T-helper 9 cell (primary cell): Measurements from ENCODE around the gene DDX23.

Experiments used
- DNase-seq: peaks from one replicate; pipeline ENCODE4 v3.0.0-alpha.2; 2020

DDX23 gene

DNA sequence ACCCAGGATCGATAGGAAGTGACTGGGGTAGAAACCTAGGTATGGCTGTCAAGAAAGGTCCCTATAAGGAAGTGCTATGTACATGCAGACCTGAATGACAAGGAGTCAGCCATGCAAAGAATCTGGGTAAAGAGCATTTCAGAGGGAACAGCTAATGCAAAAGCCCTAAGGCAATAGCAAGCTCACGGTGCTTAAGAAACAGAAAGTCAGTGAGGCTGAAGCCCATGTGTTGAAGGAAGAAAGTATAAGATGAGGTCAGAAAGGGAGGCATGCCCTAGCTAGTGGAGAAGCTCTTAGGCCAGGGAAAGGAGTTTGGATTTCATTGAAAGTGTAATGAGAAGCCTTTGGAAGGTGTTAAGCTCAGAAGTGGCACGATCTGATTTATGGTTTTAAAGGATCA, 57.1 kb downstream of the DDX23 start:
- DNase-seq: no peak

DNA sequence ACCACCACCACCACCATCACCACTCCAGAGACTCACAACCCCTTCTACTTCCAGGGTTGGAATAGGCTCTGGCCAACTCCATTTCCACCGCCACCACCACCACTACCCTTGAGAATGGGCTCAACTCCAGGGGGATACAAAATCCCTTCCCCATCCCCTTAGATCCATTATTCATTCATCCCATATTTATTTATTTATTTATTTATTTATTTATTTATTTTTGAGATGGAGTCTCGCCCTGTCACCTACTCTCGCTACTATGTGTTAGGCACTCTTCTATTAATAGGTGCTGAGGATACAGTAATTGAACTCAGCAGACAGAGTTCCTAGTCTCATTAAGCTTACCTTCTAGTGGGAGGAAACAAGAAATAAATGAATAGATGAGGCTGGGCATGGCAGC, 58.3 kb downstream of the DDX23 start:
- no peak for DNase-seq

DNA sequence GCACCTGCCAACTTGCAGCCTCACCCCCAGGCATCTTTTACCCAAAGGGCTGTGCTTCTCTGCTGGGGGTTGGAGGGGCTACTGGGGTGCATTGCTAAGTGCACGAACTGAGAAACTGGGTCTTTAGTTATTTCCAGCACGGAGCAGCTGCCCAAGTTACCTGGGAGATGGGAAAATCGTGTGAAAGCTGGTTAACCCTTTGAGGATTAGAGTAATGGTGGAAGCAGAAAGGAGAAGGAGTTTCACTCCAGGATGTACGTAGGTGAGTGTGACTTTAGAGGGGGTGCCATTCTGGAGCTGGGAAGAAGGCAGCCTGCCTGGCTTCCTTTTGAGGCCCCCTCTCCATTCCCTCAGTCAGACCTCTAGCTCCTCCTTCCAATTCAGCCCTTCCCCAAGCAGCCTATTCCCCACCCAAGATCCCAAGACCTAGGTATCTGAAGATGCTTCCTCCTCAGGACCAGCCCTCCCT, 62.1 kb downstream of the DDX23 start:
- DNase-seq: no peak

DNA sequence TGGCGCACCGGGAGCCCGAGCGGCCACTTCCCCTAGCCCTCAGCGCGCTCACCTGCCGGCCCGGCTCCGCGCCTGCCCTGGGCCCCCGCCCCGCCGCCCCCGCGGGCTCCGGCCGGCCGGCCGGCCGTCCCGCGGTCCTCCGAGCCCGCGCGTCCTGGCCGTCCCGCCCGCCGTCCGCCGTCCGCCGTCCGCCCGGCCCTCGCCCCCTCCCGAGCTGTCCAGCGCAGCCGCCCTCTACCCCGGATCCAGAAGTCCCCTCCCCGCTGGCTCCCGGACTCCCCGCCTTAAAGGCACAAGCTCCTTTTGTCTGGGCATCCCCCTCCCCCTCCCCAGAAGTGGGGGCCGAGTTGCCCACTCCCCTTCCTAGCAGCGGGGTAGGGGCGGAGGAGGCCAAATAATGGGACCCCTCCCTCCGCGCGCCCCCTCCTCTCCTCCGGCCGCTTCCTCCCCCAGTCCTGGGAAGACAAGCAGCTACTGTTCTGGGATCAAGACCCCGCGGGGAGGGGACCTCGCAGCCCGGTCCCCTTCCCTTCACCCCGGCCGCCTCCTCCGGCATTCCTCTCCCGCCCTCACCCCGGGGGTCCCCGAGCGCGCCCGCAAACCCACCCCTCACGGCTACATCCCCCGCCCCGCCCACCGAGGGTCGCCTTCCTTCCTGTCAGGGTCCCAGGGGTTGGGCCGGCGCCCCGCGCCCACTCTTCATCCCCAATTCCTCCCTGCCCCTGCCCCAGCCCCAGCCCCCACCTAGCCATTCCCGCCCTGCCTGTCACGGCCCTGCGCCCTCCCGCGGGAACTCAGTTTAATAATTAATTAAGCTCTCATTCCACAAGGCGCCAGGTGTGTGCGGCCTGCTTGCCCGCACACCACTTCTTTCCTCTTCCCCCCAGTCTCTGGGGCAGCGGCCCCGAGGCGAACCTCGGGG, 62.8 kb downstream of the DDX23 start, which contains the start of gene ADCY6:
Gene ADCY6, minus strand, starts transcription at position 236 of the 922 bp plus-strand sequence. CDS start 5,655 bp downstream, outside the sequence.
- DNase-seq: no peak

DNA sequence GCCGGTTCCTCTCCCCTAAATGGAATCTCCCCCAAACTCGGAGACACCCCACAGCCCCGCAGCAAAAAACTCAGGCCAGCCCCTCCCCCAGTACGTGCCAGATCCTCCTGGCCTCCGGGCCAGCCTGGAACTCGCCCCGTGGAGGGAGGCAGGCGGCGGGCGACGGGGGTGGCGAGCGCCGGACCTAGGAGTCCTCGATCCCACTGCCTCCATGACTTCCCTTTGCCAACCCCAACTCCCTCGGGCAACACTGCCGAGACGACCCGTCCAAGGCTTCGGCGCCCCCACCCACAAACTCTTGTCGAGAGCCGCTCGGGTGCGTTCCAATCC, 63.5 kb downstream of the DDX23 start:
- DNase-seq: no peak

DNA sequence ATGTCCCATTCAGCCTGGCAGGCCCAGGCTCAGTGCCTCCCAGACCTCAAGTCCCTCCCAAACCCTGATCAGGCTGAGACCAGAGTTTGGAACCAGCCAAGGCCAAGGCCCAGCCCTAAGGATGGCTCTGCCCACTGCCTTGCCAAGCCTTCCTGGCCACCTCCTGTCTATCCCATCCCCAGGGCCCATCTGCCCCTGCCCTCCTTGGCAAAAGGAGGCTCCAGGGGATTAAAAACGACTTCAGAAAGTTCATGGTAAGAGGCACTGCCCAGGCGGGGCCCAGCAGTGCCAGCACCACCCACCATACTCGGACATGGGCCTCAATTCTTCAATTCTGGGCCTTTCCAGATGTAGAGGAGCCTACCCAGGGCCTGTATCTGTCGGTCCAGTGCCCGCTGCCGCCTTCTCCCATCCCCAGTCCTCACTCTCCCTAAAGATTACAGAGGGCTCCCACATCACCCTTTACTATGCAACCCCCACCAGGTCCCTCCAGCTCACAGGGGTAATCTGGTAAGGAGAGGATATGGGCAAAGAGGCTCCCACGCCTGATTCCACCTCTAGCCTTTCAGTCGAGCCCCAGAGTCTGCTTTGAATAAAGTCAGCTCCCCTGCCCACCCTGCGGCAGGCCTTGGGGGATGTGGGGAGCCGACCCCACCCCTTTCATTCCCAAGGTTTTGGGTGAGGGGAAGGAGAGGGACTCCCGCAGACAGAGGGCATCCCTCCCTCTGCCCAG, 64.0 kb downstream of the DDX23 start:
- DNase-seq: no peak

DNA sequence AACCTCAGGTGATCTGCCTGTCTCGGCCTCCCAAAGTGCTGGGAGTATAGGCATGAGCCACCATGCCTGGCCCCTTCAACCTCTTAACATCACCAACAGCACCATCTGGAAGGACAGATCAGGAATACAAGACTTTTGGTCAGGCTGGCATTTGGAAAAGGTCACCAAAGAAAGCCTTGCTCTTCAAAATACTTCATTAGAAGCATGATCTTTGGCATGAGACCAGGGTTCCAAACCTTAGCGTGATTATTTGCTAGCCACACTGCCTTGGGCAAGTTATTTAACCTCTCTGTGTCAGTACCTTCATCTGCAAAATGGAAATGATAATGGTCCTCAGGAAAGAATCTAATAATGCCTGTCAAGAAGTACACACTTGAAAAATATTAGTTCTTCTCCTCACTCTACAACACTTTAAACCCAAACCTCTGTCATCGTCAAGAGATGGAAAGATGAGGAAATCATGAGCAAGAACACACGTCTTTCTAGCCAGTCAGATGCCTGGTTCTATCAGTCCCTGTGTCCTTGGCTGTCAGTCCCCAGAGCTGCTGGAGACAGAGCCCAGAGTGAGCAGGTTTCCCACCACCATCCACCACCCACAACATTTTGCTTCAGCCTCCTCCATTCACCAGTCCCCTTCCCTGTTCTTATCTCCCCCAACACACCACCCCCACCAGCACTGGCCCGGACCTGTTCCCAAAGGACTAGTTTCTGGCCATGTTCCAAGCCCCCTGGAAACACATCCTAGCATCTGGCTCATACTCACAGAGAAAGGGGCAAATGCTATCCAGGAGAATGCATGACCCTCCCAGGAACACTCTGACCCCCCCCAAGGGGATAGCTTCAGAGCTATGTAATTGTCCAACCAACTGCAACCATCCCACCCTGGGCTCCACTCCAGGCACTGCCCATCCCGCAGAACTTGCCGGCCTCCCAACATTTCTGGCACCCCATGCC, 65.1 kb downstream of the DDX23 start:
- no peak for DNase-seq

DNA sequence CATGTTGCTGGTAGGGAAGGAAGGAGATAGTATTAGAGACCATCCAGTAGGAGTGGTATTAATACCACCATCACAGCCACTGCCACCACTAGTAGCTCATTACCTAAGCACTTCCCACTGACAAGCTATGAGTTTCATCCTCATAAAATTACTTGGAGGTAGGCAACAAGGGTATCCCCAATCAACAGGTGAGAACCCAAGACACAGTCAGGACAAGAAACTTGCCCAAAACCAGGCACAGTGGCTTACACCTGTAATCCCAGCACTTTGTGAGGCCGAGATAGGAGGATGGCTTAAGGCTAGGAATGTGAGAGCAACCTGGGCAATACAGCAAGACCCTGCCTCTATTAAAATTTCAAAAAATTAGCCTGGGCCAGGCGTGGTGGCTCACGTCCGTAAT, 68.5 kb downstream of the DDX23 start:
- DNase-seq: no peak

DNA sequence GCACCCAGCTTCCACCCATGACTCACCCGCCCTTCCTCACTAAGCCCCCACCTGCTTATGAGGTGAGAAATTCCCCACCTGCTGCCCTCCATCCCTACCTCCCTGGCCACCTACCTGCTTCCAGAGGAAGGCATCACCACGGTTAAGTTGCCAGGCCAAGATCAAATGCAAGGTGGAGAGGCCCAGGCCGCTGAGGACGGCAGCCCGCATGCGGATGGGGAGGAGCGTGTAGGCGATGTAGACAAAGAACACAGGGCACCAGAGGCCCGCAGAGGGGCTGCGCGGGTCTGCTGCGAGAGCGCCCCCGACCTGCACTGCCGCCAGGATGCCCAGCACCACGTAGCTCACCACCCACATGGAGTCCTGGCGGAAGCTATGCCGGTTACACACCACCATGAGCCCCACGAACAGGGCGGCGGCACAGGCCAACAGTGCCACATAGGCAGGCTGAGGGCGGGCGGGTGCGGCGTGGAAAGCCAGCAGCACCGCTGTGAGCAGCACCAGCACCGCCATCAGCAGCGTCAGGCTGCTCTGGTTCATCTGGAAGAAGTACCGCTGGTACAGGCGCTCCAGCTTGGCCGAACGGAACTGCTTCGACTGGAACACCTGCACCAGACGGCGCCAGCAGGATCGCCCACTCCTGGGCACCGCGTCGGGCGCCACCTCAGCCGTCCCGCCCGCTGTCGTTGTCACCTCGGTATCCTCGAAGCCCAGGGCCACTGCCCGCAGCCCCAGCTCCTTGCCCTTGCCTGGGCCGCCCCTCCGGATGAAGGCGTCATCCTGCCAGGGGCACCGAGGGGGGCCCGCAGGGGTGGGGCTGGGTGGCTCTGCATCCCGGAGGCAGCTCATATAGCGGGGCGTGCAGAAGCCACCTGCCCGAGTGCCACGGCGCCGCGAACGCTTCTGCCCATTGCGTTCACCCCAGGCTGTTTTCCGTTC, 69.2 kb downstream of the DDX23 start:
- DNase-seq: no peak

DNA sequence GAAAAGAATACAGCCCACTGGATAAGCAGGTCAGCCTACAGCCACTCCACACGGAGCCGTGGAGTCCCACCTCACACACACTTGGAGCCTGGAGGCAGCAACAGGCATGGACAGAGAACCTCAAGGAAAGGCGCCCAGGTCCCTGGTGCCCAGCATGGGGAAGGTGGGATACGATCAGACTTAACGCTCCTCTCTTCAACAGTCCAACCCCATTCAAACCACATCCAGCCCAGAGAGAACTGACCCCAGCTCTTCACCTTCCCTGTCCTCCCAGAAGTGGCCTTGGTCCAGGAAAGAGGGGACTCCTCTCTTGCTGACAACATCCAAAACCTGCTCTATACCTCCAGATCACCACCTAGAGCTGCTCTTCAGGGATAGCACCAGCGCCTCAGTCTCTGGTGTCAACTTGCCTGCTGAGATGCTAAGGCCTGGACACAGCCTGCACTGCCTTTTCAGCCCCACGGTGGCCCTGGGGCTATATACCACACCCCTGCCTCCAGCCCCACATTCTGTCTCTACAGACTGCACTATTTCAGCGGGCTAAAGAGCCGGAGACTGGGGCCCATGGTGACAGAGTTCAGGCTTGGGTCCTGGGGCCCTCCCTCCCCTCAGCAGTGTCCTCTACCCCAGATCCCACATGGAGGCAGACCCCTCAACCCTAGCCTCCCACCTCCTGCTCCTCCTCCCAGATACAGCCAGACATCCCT, 70.1 kb downstream of the DDX23 start:
- DNase-seq: no peak

DNA sequence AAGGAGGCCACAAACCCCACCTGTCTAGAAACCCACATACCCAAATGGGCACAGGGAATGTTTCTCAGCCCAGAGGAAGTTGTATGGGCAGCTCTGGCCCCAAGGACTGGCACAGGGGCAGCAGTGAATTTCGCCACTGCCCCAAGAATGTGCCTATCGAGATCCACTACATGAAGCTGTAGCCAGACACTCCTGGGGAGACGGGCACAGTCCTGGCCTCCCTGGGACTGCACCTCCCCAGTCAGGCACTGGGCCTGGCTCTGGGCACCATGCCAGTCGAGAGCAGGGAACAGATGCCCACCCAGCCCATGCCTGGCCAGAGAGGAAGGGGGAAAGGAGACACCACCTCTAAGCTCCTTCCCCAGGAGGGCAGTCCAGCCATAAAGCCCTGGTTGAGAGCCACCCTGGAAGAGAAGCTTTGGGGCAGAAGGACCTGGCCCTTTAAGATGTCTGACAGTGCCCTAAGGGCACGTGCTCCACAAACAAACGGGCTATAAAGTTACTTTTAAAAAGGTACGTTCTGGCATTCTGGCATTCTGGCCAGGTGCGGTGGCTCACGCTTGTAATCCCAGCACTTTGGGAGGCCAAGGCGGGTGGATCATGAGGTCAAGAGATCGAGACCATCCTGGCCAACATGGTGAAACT, 71.5 kb downstream of the DDX23 start:
- DNase-seq: no peak

DNA sequence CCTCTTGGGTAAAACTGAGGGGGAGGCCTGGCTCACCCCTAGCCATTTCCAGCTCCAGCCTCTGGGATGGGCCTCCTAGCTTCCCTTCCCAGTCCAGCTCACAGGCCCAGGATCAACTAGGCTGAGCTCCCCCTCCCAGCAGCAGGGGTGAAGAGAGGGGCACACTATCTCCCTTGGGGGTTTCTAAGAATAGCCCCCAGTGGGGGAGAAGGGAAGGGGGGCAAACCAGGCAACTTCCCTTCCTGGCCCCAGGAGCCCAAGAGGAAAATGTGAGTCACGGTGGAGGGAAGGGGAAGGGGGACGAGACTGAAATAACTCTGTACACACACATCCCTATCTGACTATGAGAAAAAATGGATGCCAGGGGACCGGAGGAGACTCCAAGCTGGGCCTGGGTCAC, 72.1 kb downstream of the DDX23 start:
- DNase-seq: no peak
